ENCODE data around the gene TTLL3.
"Not testable (repeated sequence)": the region's sequence is repeated elsewhere in the genome, so short reads cannot be mapped to it uniquely, and the experiment has no call there.

Gene TTLL3

DNA sequence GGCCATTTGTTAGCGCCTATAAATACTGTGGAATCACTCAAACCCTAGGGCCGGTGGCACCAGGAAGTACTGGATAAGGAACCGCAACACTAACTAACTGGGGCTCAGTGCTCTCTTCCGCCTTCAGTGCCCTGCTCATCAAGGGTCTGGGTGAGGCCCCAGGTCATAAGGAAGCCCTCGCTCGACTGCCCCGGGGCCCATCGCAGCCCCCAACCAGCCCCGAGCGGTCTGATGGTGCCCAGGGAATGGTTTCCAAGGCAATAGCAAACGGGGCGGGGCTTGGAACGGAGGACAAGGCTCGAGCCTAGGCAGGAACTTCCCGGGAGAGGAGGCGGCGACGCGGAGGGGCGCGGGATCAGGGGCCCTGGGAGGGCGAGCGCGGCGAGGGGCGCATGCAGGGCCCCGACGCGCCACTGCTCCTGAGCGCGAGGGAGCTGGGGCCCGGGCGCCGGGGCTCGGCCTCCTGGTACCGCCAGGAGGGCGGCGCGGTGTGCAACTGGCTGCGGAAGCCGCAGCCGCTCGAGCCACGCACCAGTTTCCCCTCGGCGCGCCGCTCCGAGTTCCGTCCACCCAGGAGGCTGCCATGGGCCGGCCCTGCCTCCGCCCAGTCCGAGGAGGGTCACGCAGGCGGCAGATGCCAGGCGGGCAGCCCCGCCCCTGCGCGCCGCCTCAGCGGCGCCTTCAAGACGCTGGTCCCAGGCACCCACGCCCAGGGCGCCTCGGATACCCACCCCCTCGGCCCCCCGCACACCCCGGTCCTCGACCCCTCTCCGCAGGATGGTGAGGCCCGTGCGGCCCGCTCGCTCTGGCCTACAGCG, at the start of gene TTLL3:
Gene TTLL3 (plus strand): TSS at position 648 of the 818 bp plus-strand sequence. CDS start 400 bp downstream, outside the sequence.
- DNase-seq = peak; percentile 31

GRCh38 chr3:9760779-9761505, 49.1 kb upstream of the TTLL3 start:
- no peak for DNase-seq

DNA sequence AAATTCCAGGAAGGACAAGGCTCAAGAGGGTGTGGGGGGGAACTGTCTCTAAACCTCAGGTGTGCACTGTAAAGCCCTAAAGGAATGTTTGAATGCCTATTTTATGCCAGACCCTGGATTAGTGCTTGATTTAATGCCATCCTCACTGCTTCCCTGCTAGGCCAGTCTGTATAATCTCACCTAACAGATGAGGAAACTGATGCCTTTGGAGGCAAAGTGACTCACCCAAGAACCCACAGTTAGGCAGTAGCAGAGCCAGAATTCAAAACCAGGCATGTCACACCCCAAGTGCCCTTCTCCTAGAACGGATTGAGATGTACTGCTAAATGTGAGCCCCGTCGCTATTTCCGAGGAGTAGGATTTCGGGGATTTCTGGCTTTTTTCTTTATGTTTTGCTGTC, 48.1 kb upstream of the TTLL3 start:
- DNase-seq = no peak

DNA sequence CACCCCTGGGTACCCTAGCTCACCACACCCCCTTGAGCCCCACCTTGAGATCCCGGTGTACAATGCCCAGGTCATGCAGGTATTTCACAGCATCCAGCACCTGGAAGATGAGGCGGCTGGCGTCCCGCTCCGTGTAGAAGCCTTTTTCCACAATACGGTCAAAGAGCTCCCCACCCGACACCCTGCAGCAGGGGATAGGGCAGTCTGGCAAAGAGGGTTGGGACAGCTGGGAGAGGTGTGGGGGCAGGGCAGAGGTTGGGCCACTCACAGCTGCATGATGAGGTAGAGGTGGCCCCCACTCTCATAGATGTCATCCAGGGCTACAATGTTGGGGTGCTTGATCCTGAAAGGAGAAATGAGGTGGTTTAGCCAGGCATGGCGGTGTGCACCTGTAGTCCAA, 47.2 kb upstream of the TTLL3 start:
- no peak for DNase-seq

DNA sequence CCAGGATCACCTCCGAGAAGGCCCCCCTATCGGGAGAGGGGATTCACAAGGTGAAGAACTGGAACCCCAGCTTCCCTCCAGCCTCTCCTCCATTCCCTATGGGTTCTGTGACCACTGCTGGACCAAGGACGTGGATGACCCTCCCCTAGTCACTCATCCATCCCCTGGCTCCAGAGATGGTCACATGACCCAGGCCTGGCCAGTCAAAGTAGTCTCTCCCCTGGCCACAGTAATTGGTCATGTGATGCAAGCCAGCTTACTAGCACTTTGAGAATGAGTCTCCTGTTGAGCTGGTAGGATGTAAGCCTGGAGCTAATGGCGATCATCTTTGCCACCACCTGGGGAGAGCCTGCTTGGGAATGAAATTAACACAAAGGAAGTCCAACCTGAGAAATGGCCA, 44.2 kb upstream of the TTLL3 start:
- DNase-seq = no peak

DNA sequence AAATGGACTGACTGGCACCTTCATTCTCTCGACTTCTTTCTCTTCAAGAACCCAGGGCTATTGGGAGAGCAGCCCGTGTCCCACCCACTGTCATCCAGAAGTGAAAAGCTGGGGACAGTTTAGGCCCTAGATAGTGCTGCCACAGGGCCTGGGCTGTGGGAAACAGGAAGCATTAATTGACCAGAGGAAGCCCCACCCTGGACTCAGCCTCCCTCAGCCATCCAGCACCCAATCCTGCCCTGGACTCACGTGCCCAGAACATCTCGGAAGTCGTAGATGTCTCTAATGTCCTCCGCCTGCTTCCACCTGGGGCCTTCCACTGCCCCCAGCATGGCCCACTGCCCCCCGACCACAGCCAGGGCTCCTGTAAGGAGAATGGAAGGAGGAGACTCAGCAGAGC, 42.6 kb upstream of the TTLL3 start:
- DNase-seq = no peak

- DNase-seq = no peak
These were observed 41.8 kb upstream of the TTLL3 start for GRCh38 chr3:9768141-9768775.

DNA sequence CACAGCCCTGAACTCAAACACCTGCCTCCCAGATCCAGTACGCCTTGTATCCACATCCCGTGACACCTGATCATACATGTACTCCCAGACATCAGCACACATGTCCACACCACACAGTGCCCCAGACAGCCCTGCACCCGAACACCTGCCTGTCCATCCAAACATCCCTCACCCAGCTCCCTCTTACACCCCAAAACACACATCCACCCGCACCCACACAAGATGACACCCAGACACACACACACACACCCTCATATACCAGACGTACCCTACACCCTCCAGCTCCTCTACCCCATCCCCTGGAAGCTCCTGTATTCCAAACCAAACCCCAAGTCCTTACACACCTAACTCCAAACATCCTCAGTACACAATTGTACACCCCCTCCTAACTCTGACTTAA, 41.0 kb upstream of the TTLL3 start:
- DNase-seq = no peak

- DNase-seq = peak; percentile 36
These were observed 40.4 kb upstream of the TTLL3 start, which contains the start of gene CAMK1 for GRCh38 chr3:9769426-9770275. Gene CAMK1, minus strand, starts transcription at chr3:9769947. Its CDS starts 2,198 bp downstream, at chr3:9767749.

DNA sequence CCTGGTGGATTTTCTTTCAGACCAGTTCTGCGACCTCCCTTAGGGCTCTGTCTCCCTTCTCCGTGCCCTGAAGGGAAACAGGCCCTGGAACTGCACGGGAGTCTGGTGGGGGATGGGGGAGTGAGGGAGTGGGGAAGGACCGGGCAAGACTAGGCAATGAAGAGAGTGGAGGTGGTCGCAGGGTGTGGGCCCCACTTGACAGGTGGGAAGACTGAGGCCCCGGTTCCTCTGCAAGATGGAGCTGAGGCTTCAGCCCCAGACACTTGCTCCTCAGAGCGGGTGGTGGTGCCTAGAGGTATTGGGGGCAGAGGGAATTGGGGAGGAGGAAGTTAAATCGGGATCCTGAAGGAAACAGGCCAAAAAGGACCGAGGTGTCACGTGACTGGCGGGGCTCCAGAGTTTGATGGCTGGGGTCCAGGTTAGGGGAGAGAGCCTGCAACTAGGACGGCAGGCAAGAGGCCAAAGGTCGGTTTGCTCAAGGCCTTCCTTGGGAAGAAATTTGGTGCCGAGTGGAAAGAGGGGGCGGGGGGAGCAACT, 39.7 kb upstream of the TTLL3 start:
- DNase-seq = no peak

- DNase-seq = not testable (repeated sequence)
These were observed 39.1 kb upstream of the TTLL3 start for GRCh38 chr3:9771007-9771406.

- no peak for DNase-seq
These were observed 33.0 kb upstream of the TTLL3 start for GRCh38 chr3:9776896-9777693.

DNA sequence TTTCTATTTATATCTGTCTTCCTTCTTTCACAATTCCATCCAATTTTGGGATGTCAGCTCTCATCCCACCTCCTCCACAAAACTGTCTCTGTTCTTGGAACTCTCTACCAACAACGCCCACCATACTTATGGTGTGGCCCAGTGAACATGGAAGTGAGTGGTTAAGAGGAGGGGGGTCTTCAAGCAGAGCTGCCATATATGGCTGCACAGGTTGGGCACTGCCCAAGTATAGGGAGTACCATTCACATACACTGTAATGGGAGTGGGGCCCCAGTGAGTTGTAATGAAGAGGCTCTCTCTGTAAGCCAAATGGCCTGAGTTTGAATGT, 32.4 kb upstream of the TTLL3 start:
- DNase-seq = no peak

DNA sequence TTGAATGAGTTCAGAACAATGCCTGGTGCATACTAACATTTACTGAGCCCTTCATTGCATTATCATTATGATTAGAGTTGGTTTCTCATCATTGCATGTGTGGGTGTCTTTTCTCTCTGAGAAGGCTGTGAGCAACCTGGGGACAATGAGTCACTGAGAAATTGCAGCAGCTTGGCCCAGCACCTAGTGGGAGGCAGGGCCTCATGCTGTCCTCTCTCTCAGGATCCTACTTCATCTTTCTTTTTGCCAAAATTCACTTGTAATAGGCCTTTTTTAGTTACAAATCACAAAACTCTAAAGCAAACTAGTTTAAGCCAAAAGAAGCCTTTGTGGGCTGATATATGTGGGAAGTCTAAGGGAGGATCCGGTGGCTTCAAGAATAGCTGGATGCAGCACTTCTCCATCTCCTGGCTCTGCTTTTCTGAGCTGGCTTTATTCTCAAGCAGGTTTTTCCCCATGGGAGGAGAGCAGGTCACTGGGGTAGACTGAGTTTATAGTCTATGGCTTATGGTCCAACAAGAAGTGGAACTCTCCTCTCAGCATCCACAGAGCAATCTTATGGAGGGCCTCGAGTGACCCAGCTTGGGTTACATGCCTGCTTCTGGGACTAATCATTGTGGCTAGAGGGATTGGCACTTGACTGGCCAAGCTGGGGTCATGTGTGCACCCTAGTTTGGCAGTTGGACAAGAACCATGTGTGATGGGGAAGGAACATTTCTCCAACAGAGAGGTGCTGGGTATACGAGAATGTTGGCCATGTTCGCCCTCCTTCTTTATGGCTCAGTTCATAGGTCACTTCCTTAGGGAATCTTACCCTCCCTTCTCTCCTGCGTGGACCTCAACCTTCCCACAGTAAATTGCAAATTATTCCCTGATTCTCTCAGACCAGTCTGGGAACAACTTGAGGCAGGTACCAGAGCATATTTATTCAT, 31.7 kb upstream of the TTLL3 start:
- DNase-seq = no peak

DNA sequence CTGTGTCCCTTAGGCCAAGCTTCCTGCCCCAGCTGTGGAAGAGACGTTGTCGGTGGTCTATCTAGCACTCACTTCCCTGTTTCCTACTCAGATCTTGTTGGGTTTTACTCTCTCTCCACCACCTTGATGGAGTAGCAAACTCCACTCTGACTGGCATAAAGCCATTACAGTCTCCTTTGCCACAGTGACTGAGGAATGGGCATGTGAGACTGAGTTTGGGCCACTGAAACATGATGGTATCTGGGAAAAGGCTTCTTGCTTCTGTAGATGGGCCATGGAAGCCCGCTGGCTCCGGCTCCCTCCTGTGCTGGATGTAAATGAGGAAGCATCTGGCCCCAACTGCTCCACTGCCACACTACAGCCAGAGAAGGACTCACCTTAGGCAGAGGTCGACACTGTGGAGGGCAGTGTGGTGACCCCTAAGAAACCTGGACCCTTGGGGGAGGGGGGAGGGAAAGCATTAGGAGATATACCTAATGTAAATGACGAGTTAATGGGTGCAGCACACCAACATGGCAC, 30.9 kb upstream of the TTLL3 start:
- no peak for DNase-seq

GRCh38 chr3:9779721-9780457, 30.2 kb upstream of the TTLL3 start:
- peak; percentile 19 for DNase-seq

DNA sequence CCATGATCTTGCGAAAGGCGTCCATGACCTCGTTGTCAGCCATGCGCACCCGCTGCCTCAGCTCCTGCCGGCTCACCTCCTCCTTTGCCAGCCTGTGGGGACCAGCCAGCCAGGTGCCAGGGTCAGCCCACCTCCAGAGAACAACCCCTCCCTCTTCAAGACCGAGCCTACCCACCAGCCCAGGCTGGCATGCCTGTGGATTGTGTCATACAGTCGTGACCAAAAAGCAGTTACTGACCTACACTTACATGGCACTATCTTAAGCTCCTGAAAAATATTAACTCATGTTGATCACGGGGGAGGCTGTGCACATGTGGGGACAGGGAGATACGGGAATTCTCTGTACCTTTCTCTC, 29.6 kb upstream of the TTLL3 start:
- no peak for DNase-seq

- DNase-seq = no peak
These were observed 29.2 kb upstream of the TTLL3 start for GRCh38 chr3:9780910-9781309.

DNA sequence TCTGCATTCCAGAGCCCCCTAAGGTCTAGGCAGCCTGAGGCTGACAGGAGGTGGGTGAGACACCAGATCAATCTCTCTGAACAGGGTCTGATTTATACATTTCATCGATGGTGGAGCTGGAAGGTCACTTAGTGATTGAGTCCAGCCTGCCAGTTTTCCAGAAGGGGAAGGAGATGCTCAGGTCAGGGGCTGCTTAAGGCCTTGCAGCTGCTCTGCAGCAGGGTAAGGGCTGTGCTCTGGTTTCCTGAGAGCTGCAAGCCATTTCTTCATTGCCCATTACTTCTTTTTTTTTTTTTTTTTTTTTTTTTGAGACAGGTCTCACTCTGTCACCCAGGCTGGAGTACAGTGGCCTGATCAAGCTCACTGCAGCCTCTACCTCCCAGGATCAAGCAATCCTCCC, 28.5 kb upstream of the TTLL3 start:
- DNase-seq = no peak
